Measurements from ENCODE around the gene CCSAP. TPM values are rescaled to one million over a fixed set of nuclear protein-coding genes. Genes with fewer than 3 reads are reported as not detected.

CCSAP gene
- total and polyA plus RNA-seq, 2 of the 4 experiments (the other 2 are of a cell fraction): 2.3 to 3.8 TPM

GRCh38 chr1:229272164-229273158, 70.4 kb downstream of the CCSAP start:
- BruUV-seq (replicated peaks): no TSS peak
- Histone ChIP-seq H2BK15ac (ENCODE audit: low read depth, low read length) (no peak overlapping the region), H2BK5ac (ENCODE audit: low read depth, low read length, poor library complexity, severe bottlenecking) (peak overlapping the region; percentile 44), H3K27ac (ENCODE audit: insufficient read depth, low read length) (peak overlapping the region; percentile 9; the same call in 1 of the 2 replicates), H3K27me3 (ENCODE audit: control insufficient read depth, insufficient read depth, low read length) (no peaks in the 10 kb centered on the region), H3K9me3 (ENCODE audit: control insufficient read depth, insufficient read depth, low read length) (0 out of 2 replicates have a peak, but pooled peaks cover 2% of the 10 kb centered on the region), H2AK5ac (ENCODE audit: low read depth, low read length) (peak overlapping the region; percentile 54), H3K23ac (ENCODE audit: low read depth, low read length) (peak overlapping the region; percentile 88), H3K56ac (ENCODE audit: extremely low read depth, insufficient read depth, low read length) (peak overlapping the region; percentile 46; the same call in 1 of the 2 replicates), H3K14ac (replicated peaks; ENCODE audit: low read depth, low read length) (peak overlapping the region; percentile 69), H3K9me1 (ENCODE audit: insufficient read depth, low read length) (peaks cover 10% of the 10 kb centered on the region), H4K8ac (ENCODE audit: low read depth in 2 of 2, low read length in 2 of 2) (peak overlapping the region in 1 of 2 experiments; percentile 4; a peak in 1 of 4 replicates), H3K4me2 (ENCODE audit: low read depth, low read length) (peak overlapping the region; percentile 90), H3K4ac (ENCODE audit: low read depth, low read length) (peak overlapping the region; percentile 2), H2AK9ac (replicated peaks; ENCODE audit: low read depth, low read length, poor library complexity) (peak overlapping the region; percentile 38), H3K9ac (ENCODE audit: low read depth, low read length) (peak overlapping the region; percentile 85), H3K36me3 (ENCODE audit: control insufficient read depth, insufficient read depth, low read length) (no peaks in the 10 kb centered on the region), H2BK20ac (ENCODE audit: low read depth, low read length) (no peak overlapping the region), H4K20me1 (ENCODE audit: insufficient read depth, low read length) (peaks cover 36% of the 10 kb centered on the region), H4K5ac (ENCODE audit: low read depth, low read length) (no peak overlapping the region), H3K18ac (ENCODE audit: low read depth, low read length) (no peak overlapping the region), H2AFZ (replicated peaks; ENCODE audit: low read length, poor library complexity) (no peak overlapping the region), H3K79me1 (ENCODE audit: low read depth in 1 of 2, low read length in 2 of 2) (peaks cover 24 to 54% of the 10 kb centered on the region in 2 experiments), H2BK120ac (ENCODE audit: low read depth, low read length) (no peak overlapping the region), H3K4me3 (ENCODE audit: insufficient read depth, low read depth, low read length) (peak overlapping the region; percentile 87), H4K91ac (ENCODE audit: insufficient read depth, low read depth, low read length) (no peak overlapping the region), H3K4me1 (ENCODE audit: control insufficient read depth, insufficient read depth, low read length) (peaks cover 12% of the 10 kb centered on the region)
- intact Hi-C loops (cut with micrococcal nuclease) (loop anchor here (2.0 to 5.0 kb wide), 3 partner anchors 45 to 170 kb away; no protein-coding TSS in a partner anchor), dilution Hi-C loops (cut with HindIII; ENCODE audit: low sequenced_read_pairs, unreplicated experiment) (loop anchor here (25.0 kb wide), 1 partner anchor 215 kb away; no protein-coding TSS in a partner anchor), in situ Hi-C loops (cut with MboI; ENCODE audit: low sequenced_read_pairs) (loop anchor here (25.0 kb wide), 1 partner anchor 1040 kb away; no protein-coding TSS in a partner anchor)
- no peak for TF ChIP-seq RCOR1 (IDR thresholded peaks at IDR 0.05; ENCODE audit: insufficient replicate concordance, low read length)
- no peak for TF ChIP-seq MAFK (IDR thresholded peaks at IDR 0.05; ENCODE audit: low read depth, low read length)
- TF ChIP-seq USF2 (IDR thresholded peaks at IDR 0.05; ENCODE audit: low read depth, low read length): no peak
- TF ChIP-seq POLR2A (IDR thresholded peaks at IDR 0.05; ENCODE audit: low read depth, low read length): no peak
- no peak for TF ChIP-seq CEBPB (IDR thresholded peaks at IDR 0.05; ENCODE audit: low read depth, low read length)
- no peak for TF ChIP-seq SMC3 (IDR thresholded peaks at IDR 0.05; ENCODE audit: low read depth, low read length)
- no peak for TF ChIP-seq BHLHE40 (IDR thresholded peaks at IDR 0.05; ENCODE audit: low read depth, low read length)
- TF ChIP-seq MXI1 (IDR thresholded peaks at IDR 0.05; ENCODE audit: borderline replicate concordance, low read depth, low read length): no peak
- TF ChIP-seq FOS (IDR thresholded peaks at IDR 0.05; ENCODE audit: low read depth, low read length): no peak
- TF ChIP-seq NFE2L2 (IDR thresholded peaks at IDR 0.05; ENCODE audit: low read depth, low read length): no peak
- no peak for TF ChIP-seq MAZ (IDR thresholded peaks at IDR 0.05; ENCODE audit: borderline replicate concordance, low read depth, low read length)
- TF ChIP-seq RFX5 (IDR thresholded peaks at IDR 0.05; ENCODE audit: low read depth, low read length): no peak
- TF ChIP-seq RAD21 (IDR thresholded peaks at IDR 0.05; ENCODE audit: low read length): no peak
- TF ChIP-seq ELK1 (IDR thresholded peaks at IDR 0.05; ENCODE audit: borderline replicate concordance, low read depth, low read length): no peak
- DNase-seq: no peak
- CTCF ChIA-PET: interaction anchor here (0.6 kb wide), 1 partner anchor 39 kb away, joined by 3 read pairs; no protein-coding TSS in a partner anchor
- ATAC-seq (ENCODE audit: low read depth): peak; percentile 18; the same call in 1 of the 2 replicates
- WGBS, 2 experiments (ENCODE audit: extremely low coverage in 2 of 2, insufficient read length in 1 of 2): 49% methylated on average over 10 of the region's 11 CpGs; no CpG with 5 or more reads in 1 of the 2 experiments
- POLR2A ChIA-PET (ENCODE audit: unreplicated experiment): no interaction called here

Data from IMR-90 (cell line).